HG03097 (cell line): Measurements from ENCODE around the gene PFN3.
A peak's percentile ranks its signal among the peaks of the same experiment; 100 is the strongest.
"Not testable (repeated sequence)": the region's sequence is repeated elsewhere in the genome, so short reads cannot be mapped to it uniquely, and the experiment has no call there.

Experiments
- ATAC-seq: cut with Tn5 transposase; IDR thresholded peaks from one replicate; pipeline ENCODE4 v1.9.1; 2021; ENCODE audit not compliant: unreplicated experiment, low FRiP score

PFN3 gene

GRCh38 chr5:177425801-177426565 lies 25.5 kb upstream of the PFN3 start:
- ATAC-seq: peak; percentile 74

GRCh38 chr5:177425196-177425800 lies 24.8 kb upstream of the PFN3 start:
- ATAC-seq: no peak

GRCh38 chr5:177423671-177424070 lies 23.2 kb upstream of the PFN3 start:
- no peak for ATAC-seq

GRCh38 chr5:177421062-177421798 lies 20.8 kb upstream of the PFN3 start:
- no peak for ATAC-seq

- ATAC-seq: not testable (repeated sequence)
These were observed 20.0 kb upstream of the PFN3 start for GRCh38 chr5:177420472-177420871.

GRCh38 chr5:177419046-177419445 lies 18.6 kb upstream of the PFN3 start:
- ATAC-seq: no peak

GRCh38 chr5:177417081-177417480 lies 16.6 kb upstream of the PFN3 start:
- ATAC-seq: not testable (repeated sequence)

- ATAC-seq: no peak
These were observed 14.0 kb upstream of the PFN3 start for GRCh38 chr5:177414481-177414880.

GRCh38 chr5:177412603-177413233 lies 12.3 kb upstream of the PFN3 start:
- no peak for ATAC-seq

- no peak for ATAC-seq
These were observed 10.1 kb upstream of the PFN3 start for GRCh38 chr5:177410575-177410974.

GRCh38 chr5:177409043-177409801 lies 8.8 kb upstream of the PFN3 start, which contains the start of gene F12:
Gene F12, minus strand, starts transcription at chr5:177409564. Its CDS starts 37 bp downstream, at chr5:177409527.
- no peak for ATAC-seq

GRCh38 chr5:177405805-177406204 lies 5.3 kb upstream of the PFN3 start:
- no peak for ATAC-seq

- ATAC-seq: no peak
These were observed 4.9 kb upstream of the PFN3 start for GRCh38 chr5:177405312-177405711.

GRCh38 chr5:177404641-177405179 lies 4.2 kb upstream of the PFN3 start:
- no peak for ATAC-seq

- ATAC-seq: peak; percentile 52
These were observed 3.6 kb upstream of the PFN3 start for GRCh38 chr5:177403792-177404640.

GRCh38 chr5:177403102-177403791 lies 2.8 kb upstream of the PFN3 start:
- peak; percentile 14 for ATAC-seq

GRCh38 chr5:177402271-177403043 lies 2.0 kb upstream of the PFN3 start:
- ATAC-seq: no peak

- no peak for ATAC-seq
These were observed 2.5 kb downstream of the PFN3 start for GRCh38 chr5:177397875-177398390.
